K562 (cell line): ENCODE results near the gene TSHR. TPM values are rescaled to one million over a fixed set of nuclear protein-coding genes. Genes with fewer than 3 reads are reported as not detected.
A peak's percentile ranks its signal among the peaks of the same experiment; 100 is the strongest.

Experiments
- CBFB ChIP-seq: sonication (generic); formaldehyde crosslinking; IDR thresholded peaks from 2 replicates; pipeline ENCODE4 v1.4.0; 2020; ENCODE audit warnings: mild to moderate bottlenecking, missing genetic modification reagents
- CBX5 ChIP-seq: IDR thresholded peaks from 2 replicates; pipeline ENCODE4 v1.6.1; 2014; ENCODE audit warnings: low read depth, borderline replicate concordance
- FOXP1 ChIP-seq: sonication (generic); formaldehyde crosslinking; IDR thresholded peaks from 2 replicates; pipeline ENCODE4 v1.8.0; 2022; ENCODE audit warnings: mild to moderate bottlenecking, missing genetic modification reagents
- GABPB1 ChIP-seq: sonication (generic); formaldehyde crosslinking; IDR thresholded peaks from 2 replicates; pipeline ENCODE4 v1.8.0; 2022; ENCODE audit warnings: mild to moderate bottlenecking, missing genetic modification reagents
- HIVEP1 ChIP-seq: fragments of 250-450 bp; sonication (Bioruptor Pico); IDR thresholded peaks from 2 replicates; pipeline ENCODE4 v1.4.0; 2020; ENCODE audit warnings: mild to moderate bottlenecking
- HNRNPH1 ChIP-seq: fragments of 200-400 bp; formaldehyde crosslinking; optimal IDR thresholded peaks from 2 replicates; pipeline ENCODE3; 2017; ENCODE audit warnings: low read depth, mild to moderate bottlenecking, low read length, moderate library complexity
- KDM1A ChIP-seq, 2 experiments: fragments of 450-650 bp; IDR thresholded peaks; 2 replicates each; pipeline ENCODE4 v1.6.1; 2016; ENCODE audit warnings: mild to moderate bottlenecking in 2 of 2
- MCM5 ChIP-seq: fragments of 450-650 bp; IDR thresholded peaks from 2 replicates; pipeline ENCODE4 v1.6.1; 2016; ENCODE audit warnings: low read depth
- NCOA1 ChIP-seq: fragments of 450-650 bp; IDR thresholded peaks from 2 replicates; pipeline ENCODE4 v1.6.1; 2016; ENCODE audit warnings: low read depth
- NCOA2 ChIP-seq, 2 experiments: fragments of 450-650 bp; IDR thresholded peaks; 2 replicates each; pipeline ENCODE4 v1.6.1; 2018; ENCODE audit warnings: mild to moderate bottlenecking in 2 of 2, moderate library complexity in 1 of 2; ENCODE audit not compliant: partially characterized antibody in 2 of 2
- NONO ChIP-seq, 2 experiments: fragments of 200-400 bp in 1 of 2; fragments of 450-650 bp in 1 of 2; formaldehyde crosslinking in 1 of 2; IDR thresholded peaks; 2 replicates each; pipeline ENCODE4 v1.6.1; 2017; ENCODE audit warnings: low read depth in 2 of 2, mild to moderate bottlenecking in 2 of 2, moderate library complexity in 2 of 2, low read length in 1 of 2
- PTRF ChIP-seq: fragments of 450-650 bp; IDR thresholded peaks from 2 replicates; pipeline ENCODE4 v1.6.1; 2016; ENCODE audit warnings: mild to moderate bottlenecking, missing genetic modification characterization, missing compliant biosample characterization
- RBFOX2 ChIP-seq: fragments of 200-400 bp; formaldehyde crosslinking; IDR thresholded peaks from 2 replicates; pipeline ENCODE4 v1.6.1; 2017; ENCODE audit warnings: low read depth, mild to moderate bottlenecking, low read length, moderate library complexity
- RBM34 ChIP-seq: fragments of 200-400 bp; formaldehyde crosslinking; IDR thresholded peaks from 2 replicates; pipeline ENCODE4 v1.6.1; 2018; ENCODE audit warnings: low read length, borderline replicate concordance; ENCODE audit not compliant: insufficient read depth
- RFX1 ChIP-seq: fragments of 450-650 bp; IDR thresholded peaks from 2 replicates; pipeline ENCODE4 v1.6.1; 2016; ENCODE audit warnings: mild to moderate bottlenecking, moderate library complexity
- SAFB2 ChIP-seq: fragments of 200-400 bp; formaldehyde crosslinking; IDR thresholded peaks from 2 replicates; pipeline ENCODE4 v1.6.1; 2018; ENCODE audit warnings: borderline replicate concordance, low read length, low read depth, moderate library complexity; ENCODE audit not compliant: severe bottlenecking
- SMARCE1 ChIP-seq: fragments of 450-650 bp; IDR thresholded peaks from 2 replicates; pipeline ENCODE4 v1.7.1; 2016; ENCODE audit warnings: mild to moderate bottlenecking
- STAT5A ChIP-seq: IDR thresholded peaks from 2 replicates; pipeline ENCODE4 v1.6.1; 2012; ENCODE audit warnings: low read length, inconsistent platforms, borderline replicate concordance
- U2AF2 ChIP-seq: fragments of 200-400 bp; formaldehyde crosslinking; optimal IDR thresholded peaks from 2 replicates; pipeline ENCODE3; 2017; ENCODE audit warnings: low read depth, mild to moderate bottlenecking, low read length
- XRCC3 ChIP-seq: fragments of 450-650 bp; IDR thresholded peaks from 2 replicates; pipeline ENCODE4 v1.6.1; 2017; ENCODE audit warnings: mild to moderate bottlenecking, moderate library complexity
- XRCC4 ChIP-seq: IDR thresholded peaks from one replicate; pipeline ENCODE4 v1.6.1; 2011; ENCODE audit not compliant: insufficient read depth, insufficient read length; ENCODE audit errors: extremely low read depth
- ZBTB8A ChIP-seq: fragments of 450-650 bp; IDR thresholded peaks from 2 replicates; pipeline ENCODE4 v1.6.1; 2018; ENCODE audit warnings: mild to moderate bottlenecking, moderate library complexity; ENCODE audit not compliant: partially characterized antibody
- ZNF23 ChIP-seq: fragments of 250-450 bp; sonication (Bioruptor Pico); IDR thresholded peaks from 2 replicates; pipeline ENCODE4 v1.4.0; 2020; ENCODE audit warnings: mild to moderate bottlenecking
- ZNF431 ChIP-seq: sonication (generic); formaldehyde crosslinking; IDR thresholded peaks from 2 replicates; pipeline ENCODE4 v1.8.0; 2022; ENCODE audit warnings: mild to moderate bottlenecking, missing genetic modification reagents
- polyA plus RNA-seq, 8 experiments: library from polyadenylated mRNA; depleted of rRNA in 4 of 8; stranded (reverse) in 5 of 8; unstranded in 3 of 8; fragments of >200 nt; fragmentation: Nextera tagmentation in 2 of 8; fragmentation: Illumina TruSeq in 1 of 8; extraction: Ambion mirVana in 2 of 8; extraction: Trizol in 1 of 8; gene quantifications; 2 replicates each; pipeline versions ENCODE4 v1.2.1 to v1.2.3, GENCODE V29; 2011 to 2014; ENCODE audit warnings: inconsistent platforms in 1 of 8, missing spikeins in 1 of 8
- total RNA-seq, 7 experiments: library from RNA; depleted of rRNA in 6 of 7; stranded (reverse); fragments of >200 nt in 6 of 7; fragmentation: Illumina TruSeq in 2 of 7; extraction: Trizol in 2 of 7; gene quantifications; 2 replicates each; pipeline versions ENCODE4 v1.2.1 to v1.2.3, GENCODE V29; 2011 to 2021; ENCODE audit warnings: low replicate concordance in 1 of 7
- TF ChIP-seq, protein P1 (sequence below): sonication (generic); formaldehyde crosslinking; IDR thresholded peaks from 2 replicates; pipeline ENCODE4 v1.8.0; 2022; ENCODE audit warnings: missing genetic modification reagents, mild to moderate bottlenecking, moderate library complexity, borderline replicate concordance
- TF ChIP-seq, protein P2 (sequence below): sonication (generic); formaldehyde crosslinking; IDR thresholded peaks from 2 replicates; pipeline ENCODE4 v1.9.0; 2022; ENCODE audit warnings: mild to moderate bottlenecking, missing genetic modification reagents
- TF ChIP-seq, protein P3 (sequence below): fragments of 250-450 bp; sonication (Bioruptor Pico); IDR thresholded peaks from 2 replicates; pipeline ENCODE4 v1.4.0; 2020
- TF ChIP-seq, protein P4 (sequence below): fragments of 250-450 bp; sonication (Bioruptor Pico); IDR thresholded peaks from 2 replicates; pipeline ENCODE4 v1.6.1; 2021; ENCODE audit warnings: mild to moderate bottlenecking

The TSHR gene
- total and polyA plus RNA-seq, 9 of the 15 experiments (the other 6 are each of a cell fraction or from before 2014, with no cell fraction given) = 0.01 to 0.10 TPM; not detected in 7

DNA sequence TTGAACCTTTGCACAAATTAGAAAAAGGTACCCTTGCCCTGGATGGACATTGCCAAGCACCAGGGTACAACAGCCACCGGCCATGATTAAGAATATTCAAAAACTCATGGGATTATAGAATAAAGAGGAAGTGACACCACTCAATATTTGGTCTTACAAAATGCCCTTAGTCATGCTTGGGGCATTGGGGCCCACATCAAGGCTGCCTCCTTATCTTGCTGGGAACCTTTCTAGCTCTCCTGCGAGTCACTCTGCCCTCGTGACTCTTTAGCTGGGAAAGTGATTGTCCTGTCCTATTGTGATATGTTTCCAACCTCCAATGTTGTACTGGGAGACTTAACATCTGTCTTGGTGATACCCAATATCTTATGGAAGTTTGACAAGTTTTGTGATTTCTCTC is 207.5 kb downstream of the TSHR start (continued):
- TF ChIP-seq, protein P1, sequence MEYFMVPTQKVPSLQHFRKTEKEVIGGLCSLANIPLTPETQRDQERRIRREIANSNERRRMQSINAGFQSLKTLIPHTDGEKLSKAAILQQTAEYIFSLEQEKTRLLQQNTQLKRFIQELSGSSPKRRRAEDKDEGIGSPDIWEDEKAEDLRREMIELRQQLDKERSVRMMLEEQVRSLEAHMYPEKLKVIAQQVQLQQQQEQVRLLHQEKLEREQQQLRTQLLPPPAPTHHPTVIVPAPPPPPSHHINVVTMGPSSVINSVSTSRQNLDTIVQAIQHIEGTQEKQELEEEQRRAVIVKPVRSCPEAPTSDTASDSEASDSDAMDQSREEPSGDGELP (CRISPR knock-in tag) = no peak
- TF ChIP-seq RFX1 = no peak
- TF ChIP-seq NONO (IDR thresholded peaks at IDR 0.05; ENCODE audit: low read depth in 2 of 2, low read length in 1 of 2) = no peak
- no peak for TF ChIP-seq FOXP1 (CRISPR knock-in tag)
- TF ChIP-seq ZNF23 (CRISPR knock-in tag) = no peak
- TF ChIP-seq SMARCE1 = peak; percentile 44; the same call in 1 of the 2 replicates
- TF ChIP-seq, protein P2, sequence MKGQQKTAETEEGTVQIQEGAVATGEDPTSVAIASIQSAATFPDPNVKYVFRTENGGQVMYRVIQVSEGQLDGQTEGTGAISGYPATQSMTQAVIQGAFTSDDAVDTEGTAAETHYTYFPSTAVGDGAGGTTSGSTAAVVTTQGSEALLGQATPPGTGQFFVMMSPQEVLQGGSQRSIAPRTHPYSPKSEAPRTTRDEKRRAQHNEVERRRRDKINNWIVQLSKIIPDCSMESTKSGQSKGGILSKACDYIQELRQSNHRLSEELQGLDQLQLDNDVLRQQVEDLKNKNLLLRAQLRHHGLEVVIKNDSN (CRISPR knock-in tag) = peak; percentile 60
- no peak for TF ChIP-seq CBFB (CRISPR knock-in tag)
- TF ChIP-seq GABPB1 (CRISPR knock-in tag) = no peak
- TF ChIP-seq KDM1A (IDR thresholded peaks at IDR 0.05) = no peak
- no peak for TF ChIP-seq U2AF2
- TF ChIP-seq XRCC3 = no peak
- no peak for TF ChIP-seq RBM34
- no peak for TF ChIP-seq STAT5A
- no peak for TF ChIP-seq NCOA1
- TF ChIP-seq, protein P3, sequence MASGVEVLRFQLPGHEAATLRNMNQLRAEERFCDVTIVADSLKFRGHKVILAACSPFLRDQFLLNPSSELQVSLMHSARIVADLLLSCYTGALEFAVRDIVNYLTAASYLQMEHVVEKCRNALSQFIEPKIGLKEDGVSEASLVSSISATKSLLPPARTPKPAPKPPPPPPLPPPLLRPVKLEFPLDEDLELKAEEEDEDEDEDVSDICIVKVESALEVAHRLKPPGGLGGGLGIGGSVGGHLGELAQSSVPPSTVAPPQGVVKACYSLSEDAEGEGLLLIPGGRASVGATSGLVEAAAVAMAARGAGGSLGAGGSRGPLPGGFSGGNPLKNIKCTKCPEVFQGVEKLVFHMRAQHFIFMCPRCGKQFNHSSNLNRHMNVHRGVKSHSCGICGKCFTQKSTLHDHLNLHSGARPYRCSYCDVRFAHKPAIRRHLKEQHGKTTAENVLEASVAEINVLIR (CRISPR knock-in tag) = no peak
- no peak for TF ChIP-seq SAFB2
- TF ChIP-seq NCOA2 (IDR thresholded peaks at IDR 0.05; ENCODE audit: partially characterized antibody in 2 of 2) = no peak
- TF ChIP-seq PTRF = no peak
- TF ChIP-seq XRCC4 = no peak
- TF ChIP-seq MCM5 = no peak
- no peak for TF ChIP-seq RBFOX2
- no peak for TF ChIP-seq HNRNPH1
- TF ChIP-seq CBX5 = no peak
- TF ChIP-seq ZBTB8A = no peak
- no peak for TF ChIP-seq ZNF431 (CRISPR knock-in tag)
- no peak for TF ChIP-seq HIVEP1 (CRISPR knock-in tag)
- TF ChIP-seq, protein P4, sequence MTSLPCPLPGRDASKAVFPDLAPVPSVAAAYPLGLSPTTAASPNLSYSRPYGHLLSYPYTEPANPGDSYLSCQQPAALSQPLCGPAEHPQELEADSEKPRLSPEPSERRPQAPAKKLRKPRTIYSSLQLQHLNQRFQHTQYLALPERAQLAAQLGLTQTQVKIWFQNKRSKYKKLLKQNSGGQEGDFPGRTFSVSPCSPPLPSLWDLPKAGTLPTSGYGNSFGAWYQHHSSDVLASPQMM = no peak
